CD4-positive, alpha-beta T cell (primary cell): Measurements from ENCODE around the gene AOC2. TPM values are rescaled to one million over a fixed set of nuclear protein-coding genes. Genes with fewer than 3 reads are reported as not detected.

Source experiments
- ATAC-seq: fragments of 200-7000 bp; cut with Tn5 transposase; one replicate; pipeline ENCODE4 v1.10.0; 2022; ENCODE audit warnings: mild to moderate bottlenecking; ENCODE audit not compliant: poor library complexity
- CTCF ChIA-PET: fragments of 350-600 bp; sonication (Branson Sonifier 250); formaldehyde crosslinking; loops from one replicate; lab custom pipeline; 2021; ENCODE audit warnings: antibody characterized with exemption, inconsistent platforms; lab: Charles Lee
- POLR2A ChIA-PET: fragments of 350-600 bp; sonication (Branson Sonifier 250); formaldehyde crosslinking; loops from one replicate; lab custom pipeline; 2021; ENCODE audit warnings: antibody characterized with exemption, inconsistent platforms; lab: Charles Lee
- DNase-seq, 14 experiments: peaks; one replicate each; pipeline ENCODE4 v3.0.0-alpha.2; 2013 to 2020; ENCODE audit warnings: mixed read lengths in 2 of 14
- H3K27ac ChIP-seq, 2 donors: one replicate each; pipeline versions ENCODE4 v1.5.1 to v1.7.0; 2013; ENCODE audit warnings: low read length in 2 of 2, low read depth in 1 of 2, mild to moderate bottlenecking in 1 of 2
- H3K27me3 ChIP-seq, 2 experiments: 1 replicate in 1 of 2; 2 replicates in 1 of 2; pipeline versions ENCODE4 v1.6.1 to v1.7.0; 2013; ENCODE audit warnings: low read length in 2 of 2, control low read depth in 1 of 2, mild to moderate bottlenecking in 1 of 2, moderate library complexity in 1 of 2; ENCODE audit not compliant: insufficient read depth in 2 of 2, control insufficient read depth in 1 of 2
- H3K36me3 ChIP-seq: one replicate; pipeline ENCODE4 v1.6.1; 2013; ENCODE audit warnings: low read length, control low read depth; ENCODE audit not compliant: insufficient read depth
- H3K4me1 ChIP-seq: one replicate; pipeline ENCODE4 v1.6.1; 2013; ENCODE audit warnings: low read length, control low read depth; ENCODE audit not compliant: insufficient read depth
- H3K4me3 ChIP-seq: one replicate; pipeline ENCODE4 v1.5.1; 2013; ENCODE audit warnings: mild to moderate bottlenecking, low read length, moderate library complexity
- H3K9me3 ChIP-seq, 2 experiments: 1 replicate in 1 of 2; 2 replicates in 1 of 2; pipeline versions ENCODE4 v1.6.1 to v1.7.0; 2013; ENCODE audit warnings: low read length in 2 of 2, mild to moderate bottlenecking in 2 of 2, control low read depth in 1 of 2, moderate library complexity in 1 of 2; ENCODE audit not compliant: control insufficient read depth in 1 of 2, insufficient read depth in 1 of 2
- H3K27ac Mint-ChIP-seq: one replicate; pipeline ENCODE4 v1.8.0; 2020; ENCODE audit warnings: mixed read lengths
- H3K27me3 Mint-ChIP-seq: one replicate; pipeline ENCODE4 v1.8.0; 2021; ENCODE audit warnings: mixed read lengths
- H3K36me3 Mint-ChIP-seq: one replicate; pipeline ENCODE4 v1.8.0; 2021; ENCODE audit warnings: low read depth, mixed read lengths
- H3K4me1 Mint-ChIP-seq: one replicate; pipeline ENCODE4 v1.8.0; 2021; ENCODE audit warnings: low read depth, mixed read lengths
- H3K4me3 Mint-ChIP-seq: one replicate; pipeline ENCODE4 v1.8.0; 2020; ENCODE audit warnings: mild to moderate bottlenecking, mixed read lengths
- H3K9me3 Mint-ChIP-seq: one replicate; pipeline ENCODE4 v1.8.0; 2020; ENCODE audit warnings: mixed read lengths
- CTCF ChIP-seq: fragments of 200-600 bp; IDR thresholded peaks from one replicate; pipeline ENCODE4 v1.8.0; 2022; ENCODE audit warnings: antibody characterized with exemption, mild to moderate bottlenecking
- intact Hi-C, 2 experiments: fragments of 100-400 bp; cut with DNase I in 1 of 2; cut with micrococcal nuclease in 1 of 2; formaldehyde crosslinking; loops; one replicate each; pipeline versions ENCODE4 v1.15.1 to v1.9.0; 2023 to 2025; cut with DNase I, micrococcal nuclease
- total RNA-seq, 174 experiments: library from RNA in 2 of 174; stranded (reverse) in 2 of 174; gene quantifications; one replicate each; pipeline ENCODE4 v1.2.3 and lab custom pipeline; 2021 to 2026

The AOC2 gene
- total RNA-seq, 2 experiments from 2014 or later = 2.5 to 2.9 TPM

- Mint-ChIP-seq H3K36me3 (peaks cover 52% of the 10 kb centered on the region), H3K27me3 (no peaks in the 10 kb centered on the region), H3K4me1 (no peaks in the 10 kb centered on the region), H3K4me3 (no peak overlapping the region), H3K9me3 (no peaks in the 10 kb centered on the region), H3K27ac (peak overlapping the region; percentile 34)
- TF ChIP-seq CTCF = no peak
- no peaks in the 10 kb centered on the region for H3K27me3 ChIP-seq
- ATAC-seq (no peak), DNase-seq (no peak)
- ChIA-PET POLR2A (interaction anchor here (1.2 to 1.7 kb wide), 2 partner anchors 12 to 23 kb away, joined by 4 read pairs; no protein-coding TSS in a partner anchor), CTCF (no interaction called here)
- H3K9me3 ChIP-seq = no peaks in the 10 kb centered on the region
- intact Hi-C loops = loop anchor here in 1 of 2 experiments (10.0 kb wide), 1 partner anchor 359 kb away; no protein-coding TSS in a partner anchor
- H3K4me3 ChIP-seq = no peak overlapping the region
- H3K36me3 ChIP-seq = peaks cover 47% of the 10 kb centered on the region
- H3K27ac ChIP-seq = no peak overlapping the region
- no peaks in the 10 kb centered on the region for H3K4me1 ChIP-seq
These were observed 1.7 kb downstream of the AOC2 start for GRCh38 chr17:42845918-42846593.

- TF ChIP-seq CTCF = no peak
- ATAC-seq = no peak
- H3K4me3 Mint-ChIP-seq = no peak overlapping the region
- H3K9me3 Mint-ChIP-seq = no peaks in the 10 kb centered on the region
- no peaks in the 10 kb centered on the region for H3K4me1 Mint-ChIP-seq
- peaks cover 46% of the 10 kb centered on the region for H3K36me3 Mint-ChIP-seq
- Histone ChIP-seq H3K27ac (no peak overlapping the region), H3K4me3 (no peak overlapping the region), H3K36me3 (peaks cover 40% of the 10 kb centered on the region), H3K9me3 (no peaks in the 10 kb centered on the region), H3K27me3 (no peaks in the 10 kb centered on the region), H3K4me1 (no peaks in the 10 kb centered on the region)
- H3K27ac Mint-ChIP-seq = peak overlapping the region; percentile 20
- H3K27me3 Mint-ChIP-seq = no peaks in the 10 kb centered on the region
- no peak for DNase-seq
- intact Hi-C loops = loop anchor here in 1 of 2 experiments (10.0 kb wide), 1 partner anchor 358 kb away; no protein-coding TSS in a partner anchor
- CTCF ChIA-PET = no interaction called here
- POLR2A ChIA-PET = no interaction called here
These were observed 2.4 kb downstream of the AOC2 start for GRCh38 chr17:42846594-42847280.

- Histone ChIP-seq H3K4me1 (no peaks in the 10 kb centered on the region), H3K4me3 (no peak overlapping the region), H3K27me3 (no peaks in the 10 kb centered on the region), H3K9me3 (no peaks in the 10 kb centered on the region), H3K36me3 (peaks cover 27% of the 10 kb centered on the region), H3K27ac (no peak overlapping the region)
- CTCF ChIA-PET = no interaction called here
- Mint-ChIP-seq H3K27ac (no peak overlapping the region), H3K4me3 (no peak overlapping the region), H3K4me1 (no peaks in the 10 kb centered on the region), H3K36me3 (peaks cover 32% of the 10 kb centered on the region), H3K9me3 (no peaks in the 10 kb centered on the region), H3K27me3 (no peaks in the 10 kb centered on the region)
- POLR2A ChIA-PET = no interaction called here
- intact Hi-C loops = loop anchor here in 1 of 2 experiments (10.0 kb wide), 1 partner anchor 357 kb away; no protein-coding TSS in a partner anchor
- no peak for DNase-seq
- no peak for TF ChIP-seq CTCF
- no peak for ATAC-seq
These were observed 3.7 kb downstream of the AOC2 start for GRCh38 chr17:42848093-42848492.
